Lower leg skin (tissue), 4 donors: ENCODE results near the gene SMARCA5. TPM values are rescaled to one million over a fixed set of nuclear protein-coding genes. Genes with fewer than 3 reads are reported as not detected.

ENCODE experiments used
- DNase-seq, 2 donors: peaks; one replicate each; pipeline ENCODE4 v3.0.0-alpha.2; 2019; ENCODE audit warnings: low spot score in 2 of 2
- H3K4me3 ChIP-seq: fragments of 200-600 bp; sonication (generic); 2 replicates; pipeline ENCODE4 v1.5.1; 2017; ENCODE audit warnings: mild to moderate bottlenecking, low read depth; ENCODE audit not compliant: poor library complexity, severe bottlenecking
- CTCF ChIP-seq, 3 donors: fragments of 450-650 bp; IDR thresholded peaks; one replicate each; pipeline ENCODE4 v1.5.1; 2016; ENCODE audit warnings: antibody characterized with exemption in 3 of 3, mild to moderate bottlenecking in 3 of 3, moderate library complexity in 2 of 3
- POLR2A ChIP-seq, 2 donors: fragments of 450-650 bp; IDR thresholded peaks; one replicate each; pipeline ENCODE4 v1.6.1; 2016 to 2017; ENCODE audit warnings: antibody characterized with exemption in 2 of 2, mild to moderate bottlenecking in 1 of 2, moderate library complexity in 1 of 2
- WGBS, 2 donors: methylation state at CpG; one replicate each; pipeline ENCODE4 v1.1.5; 2018; 5-methylcytosine and 5-hydroxymethylcytosine counted together
- intact Hi-C: fragments of 100-400 bp; cut with DNase I; formaldehyde crosslinking; loops from one replicate; pipeline ENCODE4 v1.15.0; 2023; ENCODE audit warnings: low total_unique reads
- total RNA-seq, 4 donors: library from RNA; depleted of rRNA; stranded (reverse); fragments of >200 nt; gene quantifications; one replicate each; pipeline ENCODE4 v1.1.0, GENCODE V29; 2016

Gene SMARCA5
- total RNA-seq, 4 donors from 2014 or later = 13.5 to 55.1 (median 18.7) TPM

- TF ChIP-seq POLR2A (IDR thresholded peaks at IDR 0.05) (no peak), CTCF (IDR thresholded peaks at IDR 0.05) (no peak)
- 2 to 6% methylated on average over 47 to 57 of the region's 57 CpGs for WGBS, 2 donors
- intact Hi-C loops = no loop called here
- peak; percentile 20 to 89 for DNase-seq
- H3K4me3 ChIP-seq = peak overlapping the region; percentile 59
Measured at GRCh38 chr4:143558823-143559756, 45.6 kb downstream of the SMARCA5 start.

- WGBS, 2 donors = 60 to 63% methylated on average over 17 of the region's 17 CpGs
- no peak for DNase-seq
- peak overlapping the region; percentile 59 for H3K4me3 ChIP-seq
- TF ChIP-seq CTCF (IDR thresholded peaks at IDR 0.05) (no peak), POLR2A (IDR thresholded peaks at IDR 0.05) (no peak)
- intact Hi-C loops = no loop called here
Measured at GRCh38 chr4:143559757-143560147, 46.2 kb downstream of the SMARCA5 start.

- no peak overlapping the region for H3K4me3 ChIP-seq
- TF ChIP-seq POLR2A (IDR thresholded peaks at IDR 0.05) (no peak), CTCF (IDR thresholded peaks at IDR 0.05) (no peak)
- intact Hi-C loops = no loop called here
- DNase-seq = no peak
- 90 to 91% methylated on average over 2 of the region's 2 CpGs for WGBS, 2 donors
Measured at GRCh38 chr4:143564472-143564871, 51.0 kb downstream of the SMARCA5 start.

- H3K4me3 ChIP-seq = no peak overlapping the region
- DNase-seq = no peak
- intact Hi-C loops = no loop called here
- TF ChIP-seq POLR2A (IDR thresholded peaks at IDR 0.05) (no peak), CTCF (IDR thresholded peaks at IDR 0.05) (no peak)
Measured at GRCh38 chr4:143575331-143575730, 61.8 kb downstream of the SMARCA5 start.

GRCh38 chr4:143581331-143581946, 67.9 kb downstream of the SMARCA5 start:
- no peak for TF ChIP-seq POLR2A (IDR thresholded peaks at IDR 0.05)
- no peak for TF ChIP-seq CTCF (IDR thresholded peaks at IDR 0.05)
- no peak for DNase-seq
- WGBS, 2 donors = 60 to 85% methylated on average over 1 to 3 of the region's 3 CpGs
- no peak overlapping the region for H3K4me3 ChIP-seq
- intact Hi-C loops = no loop called here
